GM18517 (cell line): ENCODE measurements around the gene BACH2.
"Not testable (repeated sequence)": the region's sequence is repeated elsewhere in the genome, so short reads cannot be mapped to it uniquely, and the experiment has no call there.

Source experiments
- ATAC-seq: cut with Tn5 transposase; IDR thresholded peaks from one replicate; pipeline ENCODE4 v1.9.1; 2021; ENCODE audit warnings: mild to moderate bottlenecking, moderate library complexity; ENCODE audit not compliant: unreplicated experiment

The BACH2 gene

DNA sequence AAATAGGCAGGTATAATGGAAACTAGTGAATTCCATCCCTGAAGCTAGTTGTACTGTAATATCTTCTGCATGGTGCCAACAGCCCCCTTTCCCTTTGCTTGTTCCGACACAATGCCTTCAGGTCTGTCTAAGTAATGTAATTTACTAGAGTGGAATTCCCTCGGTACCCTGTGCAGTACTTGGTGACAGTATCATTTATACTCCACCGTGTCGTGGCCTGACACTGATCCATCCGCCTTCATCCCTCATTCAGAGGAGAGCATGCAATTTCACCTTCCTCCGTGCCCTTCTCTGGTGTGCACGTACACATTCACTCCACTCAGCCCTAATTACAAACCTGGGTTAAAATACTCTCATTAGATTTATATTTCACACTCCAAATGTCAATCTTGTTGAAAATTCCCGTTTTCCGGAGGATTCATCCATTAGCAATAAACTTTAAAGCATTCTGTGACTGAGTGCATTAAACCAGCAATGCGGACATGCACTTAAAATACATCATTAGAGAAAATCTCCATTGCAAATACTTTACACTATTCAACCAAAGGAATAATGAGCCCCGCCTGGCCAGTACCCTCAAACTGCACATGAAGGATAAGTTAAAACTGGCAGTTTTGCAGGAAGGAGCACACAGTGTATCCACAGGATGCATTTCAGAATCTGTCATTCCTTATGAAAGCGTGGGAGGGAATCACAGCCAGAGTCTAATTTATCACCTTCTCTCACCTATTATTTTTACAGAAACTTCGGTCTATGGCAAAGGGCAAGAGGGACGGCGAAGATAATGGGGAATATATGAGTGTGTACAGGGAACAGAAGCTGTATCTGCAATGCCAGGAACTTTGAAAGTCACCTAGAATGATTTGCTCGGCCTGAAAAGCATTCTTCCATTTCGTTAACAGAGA lies 219.9 kb downstream of the BACH2 start:
- no peak for ATAC-seq

- no peak for ATAC-seq
These were observed 222.3 kb downstream of the BACH2 start for GRCh38 chr6:90074161-90074850.

GRCh38 chr6:90072935-90073464 lies 223.6 kb downstream of the BACH2 start:
- no peak for ATAC-seq

DNA sequence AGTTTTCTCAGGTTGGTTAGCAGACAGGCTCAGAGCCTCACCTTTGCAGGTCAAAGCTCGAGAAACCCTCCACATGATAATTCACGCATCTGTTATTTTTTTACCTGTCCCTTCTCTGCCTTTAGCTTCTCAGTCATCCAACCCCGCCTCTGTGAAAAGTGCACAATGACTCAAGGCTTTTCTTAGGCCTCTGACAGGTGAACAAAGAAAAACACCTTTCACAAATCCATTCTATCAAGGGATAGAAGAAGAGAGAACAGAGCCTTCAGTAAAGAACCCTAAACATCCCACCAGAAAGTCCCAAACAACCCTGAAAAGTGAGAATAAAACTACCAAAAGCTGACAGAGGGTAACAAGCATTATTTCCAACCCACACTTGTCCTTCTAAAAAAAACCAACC lies 224.1 kb downstream of the BACH2 start:
- ATAC-seq = no peak

DNA sequence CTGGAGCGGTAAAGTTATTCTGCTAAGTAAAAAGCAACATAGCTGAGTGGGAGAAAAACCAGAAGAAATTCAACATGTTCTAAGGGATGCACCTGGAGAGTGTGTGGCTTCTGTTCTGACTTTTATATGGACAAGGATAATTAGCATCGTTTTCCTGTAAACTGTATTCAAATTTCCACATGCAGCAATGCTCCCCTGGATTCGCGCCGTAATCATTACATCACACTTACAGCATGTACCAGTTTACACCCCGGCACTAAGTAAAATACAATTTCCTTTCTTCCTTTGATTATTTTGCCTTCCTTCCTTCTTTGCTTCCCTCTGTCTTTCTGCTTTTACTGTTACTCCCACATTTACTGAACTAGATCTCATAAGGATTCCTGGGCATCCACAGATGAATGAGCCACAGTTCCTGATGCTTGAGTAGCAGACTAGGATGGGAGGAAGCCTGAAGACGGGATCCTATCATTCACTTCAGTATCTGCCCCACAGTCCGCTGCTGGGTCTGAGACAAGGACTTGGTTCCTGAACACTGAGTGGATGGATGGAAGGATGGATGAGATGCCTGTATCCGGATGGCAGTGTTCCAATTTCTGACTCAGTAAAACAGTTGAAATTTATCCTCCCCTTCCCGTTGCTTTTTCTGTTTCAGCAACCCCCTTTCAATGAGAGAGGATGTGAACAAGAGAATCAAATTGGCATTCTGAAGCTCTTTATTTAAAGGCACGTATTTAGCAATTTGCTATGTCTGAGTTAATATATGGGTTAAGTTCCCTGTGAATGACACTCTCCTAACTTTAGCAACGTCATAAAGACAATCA lies 227.7 kb downstream of the BACH2 start:
- ATAC-seq = no peak

DNA sequence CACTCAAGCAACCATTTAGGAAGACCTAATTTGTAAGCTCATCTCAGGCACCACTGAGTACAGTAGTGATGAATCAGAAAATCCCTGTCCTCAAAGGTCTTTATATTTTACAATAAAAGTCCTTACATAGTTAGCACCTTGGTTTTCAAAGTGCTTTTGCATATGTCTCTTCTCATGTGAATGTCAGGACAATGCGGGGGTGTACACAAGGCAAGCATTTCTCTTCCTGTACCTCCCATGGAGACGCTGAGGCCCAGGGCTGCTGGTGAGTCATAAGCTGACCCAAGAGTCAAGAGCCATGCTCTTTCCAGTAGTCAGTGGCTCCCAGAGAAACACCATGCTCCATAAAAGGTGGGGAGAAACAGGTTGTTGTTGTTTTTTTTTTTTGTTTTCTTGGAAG lies 228.4 kb downstream of the BACH2 start:
- no peak for ATAC-seq

DNA sequence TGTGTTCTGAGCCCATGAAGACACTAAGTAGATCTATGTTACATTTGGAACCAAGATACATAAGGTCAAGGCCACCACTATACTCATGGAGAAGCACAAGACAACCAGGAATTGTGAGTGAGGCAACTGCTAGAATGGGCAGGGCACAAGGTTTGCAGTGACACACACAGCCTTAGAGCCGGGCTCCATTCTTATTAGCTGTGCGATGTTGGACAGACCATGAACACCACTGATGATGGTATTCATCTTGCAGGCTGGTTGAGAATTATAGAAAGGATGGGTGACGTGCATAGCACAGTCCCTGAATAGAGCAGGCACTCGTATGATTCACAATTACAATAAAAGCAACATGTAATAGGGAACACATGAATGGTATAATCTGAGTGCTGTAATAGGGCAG lies 229.9 kb downstream of the BACH2 start:
- ATAC-seq = no peak

DNA sequence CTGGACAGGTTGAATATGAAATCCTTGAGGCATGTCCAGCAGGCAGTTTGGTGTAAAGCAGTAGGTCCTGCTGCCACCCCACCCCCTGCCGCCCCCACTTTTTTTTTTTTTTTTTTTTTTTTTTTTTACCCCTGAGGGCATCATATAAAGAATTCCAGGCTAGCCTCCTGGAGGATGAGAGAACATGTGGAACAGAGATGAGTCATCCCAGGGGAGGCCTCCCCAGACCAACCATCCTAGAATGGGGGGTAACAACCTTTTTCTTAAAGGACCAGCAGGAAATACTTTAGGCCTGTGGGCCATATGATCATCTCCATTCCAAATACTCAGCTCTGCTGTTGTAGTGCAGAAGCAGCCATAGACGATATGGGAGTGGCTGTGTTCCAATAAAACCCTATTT lies 231.5 kb downstream of the BACH2 start:
- no peak for ATAC-seq

DNA sequence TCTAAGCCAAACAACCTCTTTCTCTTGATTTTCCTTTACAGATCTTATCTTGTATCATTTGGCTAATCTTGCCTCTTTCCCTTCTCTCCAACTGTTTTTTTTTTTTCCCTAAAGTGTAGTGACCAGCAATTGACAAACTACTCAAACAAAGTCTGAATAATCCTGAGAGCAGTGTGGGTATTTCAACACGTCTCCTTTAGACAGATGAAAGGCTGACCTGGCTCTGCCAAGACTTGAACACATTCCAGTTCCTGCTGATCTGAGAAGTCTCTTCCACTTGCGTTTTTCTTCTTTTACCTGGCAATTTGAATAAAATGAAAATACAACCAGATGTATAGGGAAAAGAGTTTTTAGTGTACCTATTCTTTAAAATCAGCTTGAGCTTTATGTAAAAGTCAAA lies 234.0 kb downstream of the BACH2 start:
- ATAC-seq = no peak

DNA sequence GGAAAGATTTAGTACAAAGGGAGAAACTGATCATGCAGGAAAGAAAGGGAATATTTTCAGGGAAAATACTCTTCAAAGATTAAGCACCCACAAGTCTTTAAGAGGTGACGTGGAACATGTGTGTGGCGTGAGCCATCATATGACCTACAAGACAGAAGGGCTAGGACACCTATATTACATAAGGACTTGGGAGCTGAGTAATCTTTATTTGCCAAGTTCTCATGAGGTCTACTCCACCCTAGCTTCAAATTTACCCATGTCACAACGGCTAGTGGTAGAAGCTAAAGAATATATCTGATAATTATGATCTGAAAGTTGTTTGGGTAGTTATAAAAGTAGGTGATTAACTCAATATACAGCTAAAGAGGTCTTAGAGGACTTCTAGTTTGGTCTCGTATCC lies 234.6 kb downstream of the BACH2 start:
- ATAC-seq = no peak

DNA sequence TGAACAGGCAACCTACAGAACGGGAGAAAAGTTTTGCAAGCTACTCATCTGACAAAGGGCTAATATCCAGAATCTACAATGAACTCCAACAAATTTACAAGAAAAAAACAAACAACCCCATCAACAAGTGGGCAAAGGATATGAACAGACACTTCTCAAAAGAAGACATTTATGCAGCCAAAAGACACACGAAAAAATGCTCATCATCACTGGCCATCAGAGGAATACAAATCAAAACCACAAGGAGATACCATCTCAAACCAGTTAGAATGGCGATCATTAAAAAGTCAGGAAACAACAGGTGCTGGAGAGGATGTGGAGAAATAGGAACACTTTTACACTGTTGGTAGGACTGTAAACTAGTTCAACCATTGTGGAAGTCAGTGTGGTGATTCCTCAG lies 237.5 kb downstream of the BACH2 start:
- ATAC-seq = not testable (repeated sequence)

DNA sequence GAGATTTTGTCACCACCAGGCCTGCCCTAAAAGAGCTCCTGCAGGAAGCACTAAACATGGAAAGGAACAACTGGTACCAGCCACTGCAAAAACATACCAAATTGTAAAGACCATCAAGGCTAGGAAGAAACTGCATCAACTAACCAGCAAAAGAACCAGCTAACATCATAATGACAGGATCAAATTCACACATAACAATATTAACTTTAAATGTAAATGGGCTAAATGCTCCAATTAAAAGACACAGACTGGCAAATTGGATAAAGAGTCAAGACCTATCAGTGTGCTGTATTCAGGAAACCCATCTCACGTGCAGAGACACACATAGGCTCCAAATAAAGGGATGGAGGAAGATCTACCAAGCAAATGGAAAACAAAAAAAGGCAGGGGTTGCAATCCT lies 240.7 kb downstream of the BACH2 start:
- not testable (repeated sequence) for ATAC-seq

DNA sequence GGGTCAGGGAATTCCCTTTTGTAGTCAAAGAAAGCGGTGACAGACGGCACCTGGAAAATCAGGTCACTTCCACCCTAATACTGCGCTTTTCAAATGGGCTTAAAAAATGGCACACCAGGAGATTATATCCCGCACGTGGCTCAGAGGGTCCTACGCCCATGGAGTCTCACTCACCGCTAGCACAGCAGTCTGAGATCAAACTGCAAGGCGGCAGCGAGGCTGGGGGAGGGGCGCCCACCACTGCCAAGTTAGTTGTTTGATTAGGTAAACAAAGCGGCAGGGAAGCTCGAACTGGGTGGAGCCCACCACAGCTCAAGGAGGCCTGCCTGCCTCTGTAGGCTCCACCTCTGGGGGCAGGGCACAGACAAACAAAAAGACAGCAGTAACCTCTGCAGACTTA lies 242.4 kb downstream of the BACH2 start:
- not testable (repeated sequence) for ATAC-seq

DNA sequence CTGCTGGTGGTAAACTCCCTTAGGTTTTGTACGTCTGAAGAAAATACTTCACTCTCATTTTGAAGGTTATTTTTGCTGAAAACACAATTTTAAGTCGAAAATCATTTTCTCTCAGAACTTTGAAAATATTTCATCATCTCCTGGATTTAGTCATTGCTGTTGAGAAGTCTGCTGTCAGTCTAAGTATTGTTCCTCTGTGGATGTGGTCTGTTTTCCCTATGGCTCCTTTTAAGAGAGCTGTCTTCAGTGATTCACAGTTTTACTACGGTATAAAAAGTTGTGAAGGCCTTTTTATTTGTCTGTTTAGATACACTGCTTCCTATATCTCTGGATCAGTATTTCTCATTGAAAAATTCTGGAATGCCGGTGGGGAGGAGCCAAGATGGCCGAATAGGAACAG lies 243.0 kb downstream of the BACH2 start:
- ATAC-seq = no peak

- no peak for ATAC-seq
These were observed 247.3 kb downstream of the BACH2 start for GRCh38 chr6:90049295-90049694.

- ATAC-seq = no peak
These were observed 248.3 kb downstream of the BACH2 start for GRCh38 chr6:90048206-90048967.

DNA sequence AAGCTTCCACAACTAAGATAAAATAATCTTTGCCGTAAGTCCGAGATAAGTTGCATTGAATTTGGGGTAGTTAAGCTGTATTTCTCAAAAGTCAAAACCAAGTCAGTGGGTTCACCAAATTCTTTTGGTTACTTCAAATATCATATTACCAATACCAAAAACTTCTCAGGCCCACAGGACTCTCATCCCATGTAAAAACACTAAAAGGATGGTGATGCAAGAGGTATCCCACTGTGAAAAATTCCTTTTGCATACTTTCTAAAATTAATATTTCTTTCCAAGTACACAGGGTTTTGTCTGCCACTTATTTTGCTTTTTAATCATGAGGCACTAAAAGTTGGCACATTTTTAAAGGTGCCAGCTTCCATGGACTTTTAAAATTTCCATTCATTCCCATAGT lies 251.1 kb downstream of the BACH2 start:
- no peak for ATAC-seq

- no peak for ATAC-seq
These were observed 251.7 kb downstream of the BACH2 start for GRCh38 chr6:90044833-90045381.

DNA sequence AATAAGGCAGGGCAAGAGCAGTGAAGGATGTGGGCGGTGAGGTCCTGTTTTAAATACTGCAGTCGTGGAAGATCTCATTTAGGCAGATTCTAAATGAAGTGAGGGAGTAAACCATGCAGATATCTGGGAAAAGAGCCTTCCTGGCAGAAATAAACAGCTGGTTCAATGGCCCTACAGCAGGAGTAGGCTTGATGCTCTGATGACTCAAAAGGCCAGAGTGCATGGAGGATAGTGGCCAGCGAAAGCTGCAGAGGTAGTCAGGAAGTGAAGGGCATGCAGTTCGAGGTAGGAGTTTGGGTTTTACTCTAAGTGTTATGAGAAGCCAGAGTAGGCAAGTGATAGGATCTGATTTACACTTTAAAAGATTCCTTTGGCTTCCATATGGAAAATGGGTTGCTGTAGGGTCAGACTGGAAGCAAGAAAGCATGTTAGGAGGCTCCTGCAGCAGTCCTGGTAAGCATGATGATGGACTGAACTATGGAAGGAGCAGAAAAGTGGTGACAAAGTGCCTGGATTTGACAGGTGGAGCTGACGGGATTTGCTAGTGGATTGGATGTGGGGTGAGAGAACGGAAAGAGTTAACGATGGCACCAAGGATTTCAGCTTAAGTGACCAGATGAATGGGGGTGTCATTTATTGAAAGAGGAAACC lies 252.3 kb downstream of the BACH2 start:
- no peak for ATAC-seq

DNA sequence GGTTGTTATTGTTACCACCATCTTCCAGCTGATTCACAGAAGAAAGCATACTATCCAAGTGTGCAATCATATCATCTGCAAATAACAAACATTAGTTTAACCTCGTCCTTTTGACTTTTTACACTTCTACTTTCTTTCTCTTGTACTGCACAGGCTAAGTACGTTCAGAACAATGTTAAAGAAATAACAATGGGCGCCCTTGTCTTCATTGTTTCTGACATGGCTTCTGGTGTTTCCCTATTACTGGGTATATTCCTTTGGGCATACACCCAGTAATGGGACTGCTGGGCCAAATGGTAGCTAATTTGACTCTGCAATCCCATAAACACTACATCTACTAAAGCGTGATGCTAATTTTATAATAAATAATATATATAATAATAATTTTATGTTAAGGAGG lies 255.7 kb downstream of the BACH2 start:
- no peak for ATAC-seq
